SU-DHL-6 (cell line): ENCODE measurements around the gene CKM.

Experiments used
- H2AFZ ChIP-seq: fragments of 200-600 bp; sonication (generic); 2 replicates; pipeline ENCODE4 v1.6.1; 2014; ENCODE audit warnings: low read depth, mild to moderate bottlenecking, moderate library complexity, mixed read lengths, antibody characterized with exemption, low read length; ENCODE audit not compliant: severe bottlenecking
- H3F3A ChIP-seq: fragments of 200-600 bp; shearing (Covaris generic); 2 replicates; pipeline ENCODE4 v1.6.0; 2016; ENCODE audit warnings: antibody characterized with exemption, mild to moderate bottlenecking; ENCODE audit not compliant: insufficient read depth
- H3K27ac ChIP-seq: fragments of 200-600 bp; sonication (generic); 2 replicates; pipeline ENCODE4 v1.5.1; 2016; ENCODE audit warnings: low read depth, mild to moderate bottlenecking, low read length, moderate library complexity, mixed read lengths
- H3K27me3 ChIP-seq: fragments of 200-600 bp; sonication (generic), shearing (Covaris generic); 2 replicates; pipeline ENCODE4 v1.6.0; 2014; ENCODE audit warnings: mild to moderate bottlenecking, low read length
- H3K36me3 ChIP-seq: fragments of 200-600 bp; sonication (generic); 2 replicates; pipeline ENCODE4 v1.6.1; 2014; ENCODE audit warnings: mild to moderate bottlenecking, low read length, mixed read lengths
- H3K4me2 ChIP-seq: fragments of 300-600, 200-600 bp; shearing (Covaris generic), sonication (generic); 2 replicates; pipeline ENCODE4 v1.6.0; 2014; ENCODE audit warnings: low read length, low read depth, mild to moderate bottlenecking; ENCODE audit not compliant: poor library complexity, severe bottlenecking
- H3K4me3 ChIP-seq: fragments of 200-600 bp; sonication (generic); 2 replicates; pipeline ENCODE4 v1.5.1; 2014; ENCODE audit warnings: antibody characterized with exemption, low read length, mild to moderate bottlenecking, mixed read lengths; ENCODE audit not compliant: insufficient read depth, poor library complexity, severe bottlenecking
- H3K79me2 ChIP-seq: fragments of 200-600 bp; sonication (generic); 2 replicates; pipeline ENCODE4 v1.6.1; 2014; ENCODE audit warnings: mild to moderate bottlenecking, low read length, moderate library complexity; ENCODE audit not compliant: insufficient read depth
- H3K9ac ChIP-seq: fragments of 200-600 bp; sonication (generic); 2 replicates; pipeline ENCODE4 v1.7.0; 2014; ENCODE audit warnings: mild to moderate bottlenecking, low read length
- H3K9me2 ChIP-seq: fragments of 200-600 bp; sonication (generic); replicated peaks from 2 replicates; pipeline ENCODE4 v1.6.1; 2014; ENCODE audit warnings: low read length; ENCODE audit not compliant: insufficient read depth
- H3K9me3 ChIP-seq: fragments of 200-600 bp; sonication (generic); 2 replicates; pipeline ENCODE4 v1.6.1; 2014; ENCODE audit warnings: low read length, mixed read lengths; ENCODE audit not compliant: insufficient read depth
- H4K20me1 ChIP-seq: fragments of 200-600 bp; sonication (generic); 2 replicates; pipeline ENCODE4 v1.6.1; 2014; ENCODE audit warnings: low read depth, mild to moderate bottlenecking, antibody characterized with exemption, low read length, moderate library complexity, mixed read lengths
- EZH2phosphoT487 ChIP-seq: fragments of 200-600 bp; sonication (generic), shearing (Covaris generic); conservative IDR thresholded peaks from 2 replicates; pipeline ENCODE4 v1.6.1; 2018; ENCODE audit warnings: mild to moderate bottlenecking, antibody characterized with exemption, low read length, moderate library complexity, mixed read lengths
- TF ChIP-seq, protein P1 (sequence below): fragments of 200-600 bp; sonication (generic); IDR thresholded peaks from one replicate; pipeline ENCODE4 v1.5.1; 2017; ENCODE audit warnings: antibody characterized with exemption, mild to moderate bottlenecking, low read length, moderate library complexity; ENCODE audit not compliant: insufficient read depth, poor library complexity, severe bottlenecking

The CKM gene

GRCh38 chr19:45352471-45352870, 29.8 kb upstream of the CKM start:
- H3K9me3 ChIP-seq: no peaks in the 10 kb centered on the region
- no peaks in the 10 kb centered on the region for H3K79me2 ChIP-seq
- H4K20me1 ChIP-seq: no peaks in the 10 kb centered on the region
- no peak overlapping the region for H2AFZ ChIP-seq
- no peak overlapping the region for H3K4me3 ChIP-seq
- H3K27me3 ChIP-seq: no peaks in the 10 kb centered on the region
- no peak overlapping the region for H3K27ac ChIP-seq
- TF ChIP-seq EZH2phosphoT487: no peak
- TF ChIP-seq, protein P1, sequence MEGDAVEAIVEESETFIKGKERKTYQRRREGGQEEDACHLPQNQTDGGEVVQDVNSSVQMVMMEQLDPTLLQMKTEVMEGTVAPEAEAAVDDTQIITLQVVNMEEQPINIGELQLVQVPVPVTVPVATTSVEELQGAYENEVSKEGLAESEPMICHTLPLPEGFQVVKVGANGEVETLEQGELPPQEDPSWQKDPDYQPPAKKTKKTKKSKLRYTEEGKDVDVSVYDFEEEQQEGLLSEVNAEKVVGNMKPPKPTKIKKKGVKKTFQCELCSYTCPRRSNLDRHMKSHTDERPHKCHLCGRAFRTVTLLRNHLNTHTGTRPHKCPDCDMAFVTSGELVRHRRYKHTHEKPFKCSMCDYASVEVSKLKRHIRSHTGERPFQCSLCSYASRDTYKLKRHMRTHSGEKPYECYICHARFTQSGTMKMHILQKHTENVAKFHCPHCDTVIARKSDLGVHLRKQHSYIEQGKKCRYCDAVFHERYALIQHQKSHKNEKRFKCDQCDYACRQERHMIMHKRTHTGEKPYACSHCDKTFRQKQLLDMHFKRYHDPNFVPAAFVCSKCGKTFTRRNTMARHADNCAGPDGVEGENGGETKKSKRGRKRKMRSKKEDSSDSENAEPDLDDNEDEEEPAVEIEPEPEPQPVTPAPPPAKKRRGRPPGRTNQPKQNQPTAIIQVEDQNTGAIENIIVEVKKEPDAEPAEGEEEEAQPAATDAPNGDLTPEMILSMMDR: no peak
- H3K9me2 ChIP-seq: no peaks in the 10 kb centered on the region
- H3K36me3 ChIP-seq: no peaks in the 10 kb centered on the region
- H3K4me2 ChIP-seq: no peak overlapping the region
- no peaks in the 10 kb centered on the region for H3F3A ChIP-seq
- H3K9ac ChIP-seq: no peak overlapping the region

GRCh38 chr19:45352062-45352461, 29.4 kb upstream of the CKM start:
- no peaks in the 10 kb centered on the region for H3K36me3 ChIP-seq
- H3K9ac ChIP-seq: no peak overlapping the region
- H3K27ac ChIP-seq: no peak overlapping the region
- no peaks in the 10 kb centered on the region for H3F3A ChIP-seq
- no peaks in the 10 kb centered on the region for H3K9me2 ChIP-seq
- no peak overlapping the region for H3K4me3 ChIP-seq
- no peak overlapping the region for H2AFZ ChIP-seq
- TF ChIP-seq, protein P1: no peak
- no peak for TF ChIP-seq EZH2phosphoT487
- H3K4me2 ChIP-seq: no peak overlapping the region
- no peaks in the 10 kb centered on the region for H3K79me2 ChIP-seq
- H4K20me1 ChIP-seq: no peaks in the 10 kb centered on the region
- H3K9me3 ChIP-seq: no peaks in the 10 kb centered on the region
- H3K27me3 ChIP-seq: no peaks in the 10 kb centered on the region

DNA sequence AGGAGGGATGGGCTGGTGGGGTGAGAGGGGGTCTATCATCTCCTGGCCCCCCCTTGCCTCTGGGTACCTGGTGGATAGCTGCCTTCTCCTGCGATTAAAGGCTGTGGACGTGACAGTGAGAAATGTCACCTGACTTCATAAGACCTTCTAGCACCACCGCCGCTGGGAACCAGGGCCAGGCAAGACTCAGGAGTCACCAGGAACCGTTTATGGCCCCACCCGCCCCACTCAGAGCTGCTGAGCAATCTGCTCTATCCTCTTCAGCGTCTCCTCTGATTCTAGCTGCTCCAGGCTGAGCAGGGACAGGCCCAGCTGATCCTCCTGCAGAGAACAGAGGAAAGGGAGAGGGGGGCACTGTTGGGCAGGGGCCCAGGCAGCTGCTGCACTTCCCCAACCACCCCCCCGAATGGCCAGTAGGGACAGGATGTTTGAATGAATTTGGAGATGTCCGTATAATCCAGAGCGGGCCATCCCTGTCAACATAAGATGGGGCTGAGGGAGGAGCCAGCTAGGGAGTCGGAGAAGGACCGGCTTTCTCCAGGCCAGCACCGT, 28.8 kb upstream of the CKM start:
- no peaks in the 10 kb centered on the region for H3K9me3 ChIP-seq
- TF ChIP-seq EZH2phosphoT487: no peak
- TF ChIP-seq, protein P1: no peak

More for the DNA sequence above, 28.8 kb upstream of the CKM start:
- H3K36me3 ChIP-seq: no peaks in the 10 kb centered on the region
- no peak overlapping the region for H2AFZ ChIP-seq
- no peaks in the 10 kb centered on the region for H3K9me2 ChIP-seq
- no peak overlapping the region for H3K27ac ChIP-seq
- no peaks in the 10 kb centered on the region for H3F3A ChIP-seq
- no peak overlapping the region for H3K4me3 ChIP-seq
- no peak overlapping the region for H3K9ac ChIP-seq
- no peak overlapping the region for H3K4me2 ChIP-seq
- H4K20me1 ChIP-seq: no peaks in the 10 kb centered on the region
- no peaks in the 10 kb centered on the region for H3K27me3 ChIP-seq
- no peaks in the 10 kb centered on the region for H3K79me2 ChIP-seq
